Parathyroid adenoma (tissue), 2 donors: Measurements from ENCODE around the gene MAML2.

Experiments used
- H2AFZ ChIP-seq: fragments of 300-600 bp; sonication (generic); one replicate; pipeline ENCODE4 v1.7.0; 2017; ENCODE audit warnings: antibody characterized with exemption, mild to moderate bottlenecking
- H3K27ac ChIP-seq: fragments of 300-600 bp; sonication (generic); one replicate; pipeline ENCODE4 v1.7.0; 2017
- H3K27me3 ChIP-seq: fragments of 300-600 bp; sonication (generic); one replicate; pipeline ENCODE4 v1.7.0; 2017; ENCODE audit warnings: low read length; ENCODE audit not compliant: control insufficient read depth, insufficient read depth
- H3K36me3 ChIP-seq: fragments of 300-600 bp; sonication (generic); one replicate; pipeline ENCODE4 v1.7.0; 2017; ENCODE audit warnings: low read length; ENCODE audit not compliant: control insufficient read depth, insufficient read depth
- H3K4me1 ChIP-seq: fragments of 300-600 bp; sonication (generic); one replicate; pipeline ENCODE4 v1.7.0; 2017; ENCODE audit warnings: control low read depth
- H3K4me2 ChIP-seq: fragments of 300-600 bp; sonication (generic); one replicate; pipeline ENCODE4 v1.7.0; 2017; ENCODE audit warnings: low read length
- H3K4me3 ChIP-seq: fragments of 300-600 bp; sonication (generic); one replicate; pipeline ENCODE4 v1.7.0; 2017; ENCODE audit warnings: low read depth, low read length
- H3K79me2 ChIP-seq: fragments of 300-600 bp; sonication (generic); one replicate; pipeline ENCODE4 v1.7.0; 2017; ENCODE audit warnings: control low read depth
- H3K9ac ChIP-seq: fragments of 300-600 bp; sonication (generic); one replicate; pipeline ENCODE4 v1.7.0; 2017; ENCODE audit warnings: mild to moderate bottlenecking
- H3K9me3 ChIP-seq: fragments of 300-600 bp; sonication (generic); one replicate; pipeline ENCODE4 v1.7.0; 2017; ENCODE audit warnings: low read length; ENCODE audit not compliant: control insufficient read depth
- CTCF ChIP-seq: fragments of 300-600 bp; sonication (generic); IDR thresholded peaks from one replicate; pipeline ENCODE4 v1.7.0; 2017; ENCODE audit warnings: antibody characterized with exemption, mild to moderate bottlenecking
- donor health status: primary hyperparathyroidism.

Gene MAML2

GRCh38 chr11:96214777-96215109, 128.3 kb downstream of the MAML2 start:
- Histone ChIP-seq H3K79me2 (no peaks in the 10 kb centered on the region), H3K27me3 (no peaks in the 10 kb centered on the region), H3K4me3 (no peak overlapping the region), H3K9ac (no peak overlapping the region), H2AFZ (no peak overlapping the region), H3K4me1 (no peaks in the 10 kb centered on the region), H3K4me2 (no peak overlapping the region), H3K36me3 (no peaks in the 10 kb centered on the region), H3K9me3 (no peaks in the 10 kb centered on the region), H3K27ac (no peak overlapping the region)
- TF ChIP-seq CTCF, result no peak

GRCh38 chr11:96213500-96213899, 129.5 kb downstream of the MAML2 start:
- no peak for TF ChIP-seq CTCF
- no peaks in the 10 kb centered on the region for H3K9me3 ChIP-seq
- H3K36me3 ChIP-seq, result no peaks in the 10 kb centered on the region
- no peak overlapping the region for H2AFZ ChIP-seq
- H3K27ac ChIP-seq, result no peak overlapping the region
- no peaks in the 10 kb centered on the region for H3K4me1 ChIP-seq
- no peak overlapping the region for H3K4me3 ChIP-seq
- H3K27me3 ChIP-seq, result no peaks in the 10 kb centered on the region
- H3K79me2 ChIP-seq, result no peaks in the 10 kb centered on the region
- H3K4me2 ChIP-seq, result no peak overlapping the region
- no peak overlapping the region for H3K9ac ChIP-seq

- H3K4me2 ChIP-seq, result no peak overlapping the region
- H3K4me1 ChIP-seq, result no peaks in the 10 kb centered on the region
- H3K9me3 ChIP-seq, result no peaks in the 10 kb centered on the region
- no peak for TF ChIP-seq CTCF
- H2AFZ ChIP-seq, result no peak overlapping the region
- no peaks in the 10 kb centered on the region for H3K79me2 ChIP-seq
- no peak overlapping the region for H3K4me3 ChIP-seq
- no peak overlapping the region for H3K9ac ChIP-seq
- H3K36me3 ChIP-seq, result no peaks in the 10 kb centered on the region
- no peaks in the 10 kb centered on the region for H3K27me3 ChIP-seq
- H3K27ac ChIP-seq, result no peak overlapping the region
These were observed 131.6 kb downstream of the MAML2 start for GRCh38 chr11:96211436-96211835.

GRCh38 chr11:96207459-96208449, 135.2 kb downstream of the MAML2 start:
- no peak overlapping the region for H3K4me3 ChIP-seq
- H3K27me3 ChIP-seq, result no peaks in the 10 kb centered on the region
- H3K9me3 ChIP-seq, result no peaks in the 10 kb centered on the region
- no peaks in the 10 kb centered on the region for H3K4me1 ChIP-seq
- H3K4me2 ChIP-seq, result no peak overlapping the region
- no peaks in the 10 kb centered on the region for H3K36me3 ChIP-seq
- H3K27ac ChIP-seq, result peak overlapping the region; percentile 46
- no peak for TF ChIP-seq CTCF
- no peak overlapping the region for H3K9ac ChIP-seq
- no peak overlapping the region for H2AFZ ChIP-seq
- H3K79me2 ChIP-seq, result no peaks in the 10 kb centered on the region

- no peak overlapping the region for H3K27ac ChIP-seq
These were observed 136.0 kb downstream of the MAML2 start for GRCh38 chr11:96206955-96207354.

More at GRCh38 chr11:96206955-96207354, 136.0 kb downstream of the MAML2 start:
- TF ChIP-seq CTCF, result no peak
- H3K36me3 ChIP-seq, result no peaks in the 10 kb centered on the region
- H3K27me3 ChIP-seq, result no peaks in the 10 kb centered on the region
- no peak overlapping the region for H2AFZ ChIP-seq
- H3K4me3 ChIP-seq, result no peak overlapping the region
- no peak overlapping the region for H3K4me2 ChIP-seq
- H3K79me2 ChIP-seq, result no peaks in the 10 kb centered on the region
- no peak overlapping the region for H3K9ac ChIP-seq
- H3K4me1 ChIP-seq, result no peaks in the 10 kb centered on the region
- no peaks in the 10 kb centered on the region for H3K9me3 ChIP-seq
